Sigmoid colon (tissue), 7 donors: ENCODE data around the gene MPDZ. TPM values are rescaled to one million over a fixed set of nuclear protein-coding genes. Genes with fewer than 3 reads are reported as not detected.

Experiments used
- DNase-seq: peaks from one replicate; pipeline ENCODE4 v3.0.0-alpha.2; 2019
- H3K27ac ChIP-seq, 4 donors: fragments of 200-600 bp; sonication (generic); one replicate each; pipeline ENCODE4 v1.5.1; 2016 to 2019; ENCODE audit warnings: mild to moderate bottlenecking in 1 of 4
- H3K27me3 ChIP-seq, 3 donors: fragments of 200-600 bp; sonication (generic); one replicate each; pipeline ENCODE4 v1.5.1; 2019; ENCODE audit warnings: mild to moderate bottlenecking in 1 of 3
- H3K36me3 ChIP-seq, 4 donors: fragments of 200-600 bp; sonication (generic); one replicate each; pipeline ENCODE4 v1.5.1; 2016 to 2019
- H3K4me1 ChIP-seq, 4 donors: fragments of 200-600 bp; sonication (generic); one replicate each; pipeline ENCODE4 v1.5.1; 2017 to 2019
- H3K4me3 ChIP-seq, 4 donors: fragments of 200-600 bp; sonication (generic); one replicate each; pipeline ENCODE4 v1.5.1; 2017 to 2019; ENCODE audit warnings: mild to moderate bottlenecking in 2 of 4, moderate library complexity in 1 of 4
- H3K9me3 ChIP-seq, 4 donors: fragments of 200-600 bp in 3 of 4; sonication (generic) in 3 of 4; one replicate each; pipeline versions ENCODE4 v1.5.1 to v1.6.1; 2013 to 2019
- CTCF ChIP-seq, 4 experiments: fragments of 450-650 bp in 3 of 4; fragments of 200-600 bp in 1 of 4; IDR thresholded peaks; one replicate each; pipeline ENCODE4 v1.5.1; 2016 to 2019; ENCODE audit warnings: antibody characterized with exemption in 4 of 4, mild to moderate bottlenecking in 3 of 4, moderate library complexity in 2 of 4
- EP300 ChIP-seq, 4 donors: sonication (generic); formaldehyde crosslinking; IDR thresholded peaks; one replicate each; pipeline ENCODE4 v1.6.1; 2017; ENCODE audit warnings: antibody characterized with exemption in 4 of 4
- POLR2A ChIP-seq, 2 donors: fragments of 450-650 bp; IDR thresholded peaks; one replicate each; pipeline ENCODE4 v1.6.1; 2016; ENCODE audit warnings: antibody characterized with exemption in 2 of 2, mild to moderate bottlenecking in 2 of 2, moderate library complexity in 2 of 2
- POLR2AphosphoS5 ChIP-seq, 4 donors: sonication (generic); formaldehyde crosslinking; IDR thresholded peaks; one replicate each; pipeline ENCODE4 v1.6.1; 2017; ENCODE audit warnings: antibody characterized with exemption in 4 of 4
- WGBS, 2 donors: extraction: QIAGEN DNeasy Blood & Tissue Kit; methylation state at CpG; one replicate each; pipeline ENCODE4 v1.1.7; 2013; 5-methylcytosine and 5-hydroxymethylcytosine counted together
- intact Hi-C: fragments of 100-400 bp; cut with DNase I; formaldehyde crosslinking; loops from one replicate; pipeline ENCODE4 v1.15.1; 2023
- polyA plus RNA-seq, 3 donors: library from polyadenylated mRNA; stranded (reverse); fragments of 200-250 nt; gene quantifications; one replicate each; pipeline ENCODE4 v1.2.3, GENCODE V29; 2013
- total RNA-seq, 4 donors: library from RNA; depleted of rRNA; stranded (reverse); fragments of >200 nt; gene quantifications; one replicate each; pipeline ENCODE4 v1.1.0, GENCODE V29; 2016
- donor health status: healthy with polysubstance abuse.
- donor health status: Bipolar disorder and iron deficiency.
- donor health status: healthy.

Gene MPDZ
- total and polyA plus RNA-seq, 7 donors: 3.6 to 72.2 (median 62.8) TPM

- intact Hi-C loops: no loop called here
- Histone ChIP-seq H3K27me3 (no peaks in the 10 kb centered on the region), H3K4me1 (no peaks in the 10 kb centered on the region), H3K36me3 (no peaks in the 10 kb centered on the region), H3K4me3 (no peak overlapping the region), H3K27ac (no peak overlapping the region), H3K9me3 (no peaks in the 10 kb centered on the region)
- no peak for DNase-seq
- no peak for TF ChIP-seq CTCF (IDR thresholded peaks at IDR 0.05)
- TF ChIP-seq POLR2A (IDR thresholded peaks at IDR 0.05): no peak
- TF ChIP-seq POLR2AphosphoS5 (IDR thresholded peaks at IDR 0.05): no peak
- no peak for TF ChIP-seq EP300 (IDR thresholded peaks at IDR 0.05)
- WGBS, 2 donors: 28 to 52% methylated on average over 1 of the region's 1 CpG
Observed at GRCh38 chr9:13083963-13084528, 195.4 kb downstream of the MPDZ start.

GRCh38 chr9:13083366-13083765 is 196.1 kb downstream of the MPDZ start:
- H3K4me3 ChIP-seq: no peak overlapping the region
- TF ChIP-seq EP300 (IDR thresholded peaks at IDR 0.05) (no peak), POLR2A (IDR thresholded peaks at IDR 0.05) (no peak), POLR2AphosphoS5 (IDR thresholded peaks at IDR 0.05) (no peak), CTCF (IDR thresholded peaks at IDR 0.05) (no peak)
- no peaks in the 10 kb centered on the region for H3K9me3 ChIP-seq
- no peak overlapping the region for H3K27ac ChIP-seq
- H3K4me1 ChIP-seq: no peaks in the 10 kb centered on the region
- no peaks in the 10 kb centered on the region for H3K36me3 ChIP-seq
- intact Hi-C loops: no loop called here
- no peaks in the 10 kb centered on the region for H3K27me3 ChIP-seq
- WGBS, 2 donors: 83 to 90% methylated on average over 2 of the region's 2 CpGs
- no peak for DNase-seq

- no peaks in the 10 kb centered on the region for H3K27me3 ChIP-seq
- H3K36me3 ChIP-seq: no peaks in the 10 kb centered on the region
- TF ChIP-seq CTCF (IDR thresholded peaks at IDR 0.05) (no peak), POLR2AphosphoS5 (IDR thresholded peaks at IDR 0.05) (no peak), EP300 (IDR thresholded peaks at IDR 0.05) (no peak), POLR2A (IDR thresholded peaks at IDR 0.05) (no peak)
- no peak for DNase-seq
- no peak overlapping the region for H3K4me3 ChIP-seq
- H3K27ac ChIP-seq: no peak overlapping the region
- 91 to 93% methylated on average over 2 of the region's 2 CpGs for WGBS, 2 donors
- no peaks in the 10 kb centered on the region for H3K4me1 ChIP-seq
- H3K9me3 ChIP-seq: no peaks in the 10 kb centered on the region
- intact Hi-C loops: no loop called here
Observed at GRCh38 chr9:13082796-13083195, 196.7 kb downstream of the MPDZ start.

DNA sequence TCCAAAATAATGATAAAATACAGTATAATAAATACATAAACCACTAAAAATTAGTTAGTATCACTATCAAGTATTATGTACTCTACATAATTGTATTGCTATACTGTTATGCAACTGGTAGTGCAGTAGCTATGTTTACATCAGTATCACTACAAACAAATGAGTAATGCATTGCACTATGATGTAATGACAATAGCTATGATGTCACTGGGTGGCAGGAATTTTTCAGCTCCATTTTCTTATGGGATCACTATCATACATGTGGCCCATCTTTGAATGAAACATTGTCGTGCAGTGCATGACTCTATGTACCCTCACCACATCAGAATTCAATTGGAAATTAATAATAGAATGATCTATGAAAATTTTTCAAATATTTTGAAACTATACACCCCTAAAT is 201.3 kb downstream of the MPDZ start:
- TF ChIP-seq POLR2A (IDR thresholded peaks at IDR 0.05) (no peak), EP300 (IDR thresholded peaks at IDR 0.05) (no peak), POLR2AphosphoS5 (IDR thresholded peaks at IDR 0.05) (no peak), CTCF (IDR thresholded peaks at IDR 0.05) (no peak)
- Histone ChIP-seq H3K9me3 (peaks cover 0 to 4% (median 0%) of the 10 kb centered on the region in 4 donors), H3K27me3 (no peaks in the 10 kb centered on the region), H3K36me3 (no peaks in the 10 kb centered on the region), H3K4me3 (no peak overlapping the region), H3K27ac (no peak overlapping the region), H3K4me1 (no peaks in the 10 kb centered on the region)
- 86 to 88% methylated on average over 1 of the region's 1 CpG for WGBS, 2 donors
- intact Hi-C loops: no loop called here
- no peak for DNase-seq

GRCh38 chr9:13076616-13077015 is 202.9 kb downstream of the MPDZ start:
- no peak for TF ChIP-seq CTCF (IDR thresholded peaks at IDR 0.05)
- no peak for TF ChIP-seq EP300 (IDR thresholded peaks at IDR 0.05)
- TF ChIP-seq POLR2AphosphoS5 (IDR thresholded peaks at IDR 0.05): no peak
- no peak for TF ChIP-seq POLR2A (IDR thresholded peaks at IDR 0.05)
- Histone ChIP-seq H3K4me1 (no peaks in the 10 kb centered on the region), H3K36me3 (no peaks in the 10 kb centered on the region), H3K27ac (no peak overlapping the region), H3K4me3 (no peak overlapping the region), H3K9me3 (peaks cover 0 to 4% (median 0%) of the 10 kb centered on the region in 4 donors), H3K27me3 (no peaks in the 10 kb centered on the region)
- DNase-seq: no peak
- intact Hi-C loops: no loop called here
